Tibial artery (tissue), 4 donors: ENCODE data around the gene AKR1B15.

ENCODE experiments used
- DNase-seq, 2 donors: peaks; one replicate each; pipeline ENCODE4 v3.0.0-alpha.2; 2019
- H3K27ac ChIP-seq, 2 donors: fragments of 200-600 bp; sonication (generic) in 1 of 2; 1 replicate in 1 of 2; 2 replicates in 1 of 2; pipeline ENCODE4 v1.5.1; 2018 to 2019; ENCODE audit warnings: mild to moderate bottlenecking in 1 of 2
- H3K27me3 ChIP-seq, 2 donors: fragments of 200-600 bp; sonication (generic) in 1 of 2; one replicate each; pipeline versions ENCODE4 v1.5.1 to v1.6.0; 2016 to 2019
- H3K36me3 ChIP-seq, 3 donors: fragments of 200-600 bp; sonication (generic) in 2 of 3; one replicate each; pipeline ENCODE4 v1.5.1; 2016 to 2019; ENCODE audit warnings: mild to moderate bottlenecking in 2 of 3
- H3K4me1 ChIP-seq, 4 donors: fragments of 200-600 bp; sonication (generic) in 2 of 4; 1 replicate in 3 of 4; 2 replicates in 1 of 4; pipeline ENCODE4 v1.5.1; 2016 to 2019
- H3K4me3 ChIP-seq, 2 donors: fragments of 200-600 bp; sonication (generic) in 1 of 2; 1 replicate in 1 of 2; 2 replicates in 1 of 2; pipeline ENCODE4 v1.5.1; 2018 to 2019; ENCODE audit warnings: mild to moderate bottlenecking in 2 of 2
- H3K9me3 ChIP-seq, 3 donors: fragments of 200-600 bp; sonication (generic) in 1 of 3; one replicate each; pipeline ENCODE4 v1.5.1; 2016 to 2019
- intact Hi-C: fragments of 100-400 bp; cut with DNase I; formaldehyde crosslinking; loops from one replicate; pipeline ENCODE4 v1.15.0; 2023; ENCODE audit warnings: low total_unique reads
- TF ChIP-seq, protein P1 (sequence below), 2 experiments: fragments of 200-600 bp in 1 of 2; fragments of 450-650 bp in 1 of 2; IDR thresholded peaks; one replicate each; pipeline ENCODE4 v1.5.1; 2017 to 2019; ENCODE audit warnings: antibody characterized with exemption in 2 of 2, mild to moderate bottlenecking in 1 of 2, moderate library complexity in 1 of 2

AKR1B15 gene

DNA sequence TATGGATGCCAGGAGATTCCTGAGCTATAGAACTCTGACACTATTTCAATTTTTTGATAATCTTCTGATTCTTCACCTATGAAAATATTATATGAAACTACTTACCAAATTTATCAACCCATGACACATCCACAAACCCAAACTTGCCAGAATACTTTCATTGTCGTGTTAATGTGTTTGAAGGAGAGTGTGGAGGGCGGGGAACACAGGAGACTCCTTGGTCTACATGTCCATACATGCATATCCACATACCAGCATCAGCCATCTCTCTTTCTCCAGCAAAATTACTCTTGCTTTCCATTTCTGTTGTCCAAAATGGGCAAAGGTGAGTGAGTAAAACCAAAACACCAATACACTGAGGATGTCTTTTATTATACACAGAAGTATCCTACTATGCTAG, 74.3 kb downstream of the AKR1B15 start:
- intact Hi-C loops: no loop called here
- no peak overlapping the region for H3K4me3 ChIP-seq
- TF ChIP-seq, protein P1, sequence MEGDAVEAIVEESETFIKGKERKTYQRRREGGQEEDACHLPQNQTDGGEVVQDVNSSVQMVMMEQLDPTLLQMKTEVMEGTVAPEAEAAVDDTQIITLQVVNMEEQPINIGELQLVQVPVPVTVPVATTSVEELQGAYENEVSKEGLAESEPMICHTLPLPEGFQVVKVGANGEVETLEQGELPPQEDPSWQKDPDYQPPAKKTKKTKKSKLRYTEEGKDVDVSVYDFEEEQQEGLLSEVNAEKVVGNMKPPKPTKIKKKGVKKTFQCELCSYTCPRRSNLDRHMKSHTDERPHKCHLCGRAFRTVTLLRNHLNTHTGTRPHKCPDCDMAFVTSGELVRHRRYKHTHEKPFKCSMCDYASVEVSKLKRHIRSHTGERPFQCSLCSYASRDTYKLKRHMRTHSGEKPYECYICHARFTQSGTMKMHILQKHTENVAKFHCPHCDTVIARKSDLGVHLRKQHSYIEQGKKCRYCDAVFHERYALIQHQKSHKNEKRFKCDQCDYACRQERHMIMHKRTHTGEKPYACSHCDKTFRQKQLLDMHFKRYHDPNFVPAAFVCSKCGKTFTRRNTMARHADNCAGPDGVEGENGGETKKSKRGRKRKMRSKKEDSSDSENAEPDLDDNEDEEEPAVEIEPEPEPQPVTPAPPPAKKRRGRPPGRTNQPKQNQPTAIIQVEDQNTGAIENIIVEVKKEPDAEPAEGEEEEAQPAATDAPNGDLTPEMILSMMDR (IDR thresholded peaks at IDR 0.05): no peak
- H3K27me3 ChIP-seq: peaks cover 0 to 8% of the 10 kb centered on the region in 2 donors
- no peak overlapping the region for H3K27ac ChIP-seq
- no peak for DNase-seq
- no peaks in the 10 kb centered on the region for H3K36me3 ChIP-seq
- no peaks in the 10 kb centered on the region for H3K4me1 ChIP-seq
- H3K9me3 ChIP-seq: no peaks in the 10 kb centered on the region

- H3K27me3 ChIP-seq: peaks cover 0 to 8% of the 10 kb centered on the region in 2 donors
- H3K9me3 ChIP-seq: no peaks in the 10 kb centered on the region
- no peaks in the 10 kb centered on the region for H3K36me3 ChIP-seq
- intact Hi-C loops: no loop called here
- H3K27ac ChIP-seq: no peak overlapping the region
- TF ChIP-seq, protein P1 (IDR thresholded peaks at IDR 0.05): no peak
- no peak for DNase-seq
- no peak overlapping the region for H3K4me3 ChIP-seq
- no peaks in the 10 kb centered on the region for H3K4me1 ChIP-seq
Observed at GRCh38 chr7:134625550-134625949, 76.6 kb downstream of the AKR1B15 start.

GRCh38 chr7:134627109-134627774, 78.3 kb downstream of the AKR1B15 start:
- H3K9me3 ChIP-seq: no peaks in the 10 kb centered on the region
- no peak overlapping the region for H3K27ac ChIP-seq
- no peak overlapping the region for H3K4me3 ChIP-seq
- H3K4me1 ChIP-seq: no peaks in the 10 kb centered on the region
- intact Hi-C loops: no loop called here
- no peak for DNase-seq
- peaks cover 0 to 8% of the 10 kb centered on the region in 2 donors for H3K27me3 ChIP-seq
- TF ChIP-seq, protein P1 (IDR thresholded peaks at IDR 0.05): no peak
- H3K36me3 ChIP-seq: no peaks in the 10 kb centered on the region

DNA sequence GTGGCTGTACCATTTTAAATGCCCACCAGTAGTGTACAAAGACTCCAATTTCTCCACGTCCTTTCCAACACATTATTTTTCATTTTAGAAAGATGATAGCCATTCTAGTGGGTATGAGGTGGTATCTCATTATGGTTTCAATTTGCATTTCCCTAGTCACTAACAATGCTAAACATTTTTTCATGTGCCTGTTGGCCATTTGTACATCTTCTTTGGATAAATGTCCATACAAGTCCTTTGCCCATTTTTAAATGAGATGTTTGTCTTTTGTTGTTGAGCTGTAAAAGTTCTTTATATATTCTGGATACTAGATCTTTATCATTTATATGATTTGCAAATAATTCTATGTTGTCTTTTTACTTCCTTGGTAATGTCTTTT, 78.9 kb downstream of the AKR1B15 start:
- no peak overlapping the region for H3K27ac ChIP-seq
- H3K4me3 ChIP-seq: no peak overlapping the region
- peaks cover 0 to 8% of the 10 kb centered on the region in 2 donors for H3K27me3 ChIP-seq
- H3K36me3 ChIP-seq: no peaks in the 10 kb centered on the region
- no peak for DNase-seq
- intact Hi-C loops: no loop called here
- no peaks in the 10 kb centered on the region for H3K9me3 ChIP-seq
- TF ChIP-seq, protein P1 (IDR thresholded peaks at IDR 0.05): no peak
- H3K4me1 ChIP-seq: no peaks in the 10 kb centered on the region

- Histone ChIP-seq H3K4me1 (no peaks in the 10 kb centered on the region), H3K27me3 (peaks cover 0 to 8% of the 10 kb centered on the region in 2 donors), H3K4me3 (no peak overlapping the region), H3K36me3 (no peaks in the 10 kb centered on the region), H3K9me3 (no peaks in the 10 kb centered on the region), H3K27ac (no peak overlapping the region)
- no peak for DNase-seq
- intact Hi-C loops: no loop called here
- TF ChIP-seq, protein P1 (IDR thresholded peaks at IDR 0.05): no peak
Observed at GRCh38 chr7:134629445-134629844, 80.5 kb downstream of the AKR1B15 start.
